SU-DHL-6 (cell line): ENCODE results near the gene TLK1.

Source experiments
- CTCF ChIP-seq: fragments of 200-600 bp; sonication (generic); IDR thresholded peaks from one replicate; pipeline ENCODE4 v1.5.1; 2017; ENCODE audit warnings: antibody characterized with exemption, mild to moderate bottlenecking, low read length, moderate library complexity; ENCODE audit not compliant: insufficient read depth, poor library complexity, severe bottlenecking
- EZH2phosphoT487 ChIP-seq: fragments of 200-600 bp; sonication (generic), shearing (Covaris generic); conservative IDR thresholded peaks from 2 replicates; pipeline ENCODE4 v1.6.1; 2018; ENCODE audit warnings: mild to moderate bottlenecking, antibody characterized with exemption, low read length, moderate library complexity, mixed read lengths

DNA sequence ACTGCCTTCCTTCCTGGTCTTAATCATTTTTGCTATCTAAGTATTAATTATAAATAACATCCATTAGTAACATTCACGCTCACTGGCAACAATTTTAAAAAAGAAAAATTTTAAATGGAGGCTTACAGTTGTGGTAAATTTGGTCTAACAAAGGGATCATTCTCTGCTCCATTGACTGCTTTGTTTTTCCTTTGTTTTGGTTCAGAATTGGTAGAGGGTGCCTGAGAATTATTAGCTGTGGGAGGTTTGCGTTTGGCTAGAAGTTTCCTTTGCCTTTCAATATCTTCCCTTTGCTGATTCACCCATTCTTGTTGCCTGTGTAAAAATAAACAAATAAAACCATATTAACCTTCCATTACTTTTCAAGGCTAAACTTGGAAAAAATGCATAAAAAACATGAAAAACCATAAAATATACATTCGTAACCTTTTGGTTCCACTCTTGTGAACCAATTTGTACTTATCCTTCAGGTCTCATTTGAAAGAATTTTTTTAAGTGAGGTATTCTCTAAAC, 114.6 kb downstream of the TLK1 start:
- TF ChIP-seq CTCF (no peak), EZH2phosphoT487 (no peak)
